HG03159 (cell line): Measurements from ENCODE around the gene SUSD1.
"Not testable (repeated sequence)": the region's sequence is repeated elsewhere in the genome, so short reads cannot be mapped to it uniquely, and the experiment has no call there.

Source experiments
- ATAC-seq: cut with Tn5 transposase; IDR thresholded peaks from one replicate; pipeline ENCODE4 v1.9.1; 2021; ENCODE audit warnings: mild to moderate bottlenecking, moderate library complexity; ENCODE audit not compliant: unreplicated experiment

The SUSD1 gene

DNA sequence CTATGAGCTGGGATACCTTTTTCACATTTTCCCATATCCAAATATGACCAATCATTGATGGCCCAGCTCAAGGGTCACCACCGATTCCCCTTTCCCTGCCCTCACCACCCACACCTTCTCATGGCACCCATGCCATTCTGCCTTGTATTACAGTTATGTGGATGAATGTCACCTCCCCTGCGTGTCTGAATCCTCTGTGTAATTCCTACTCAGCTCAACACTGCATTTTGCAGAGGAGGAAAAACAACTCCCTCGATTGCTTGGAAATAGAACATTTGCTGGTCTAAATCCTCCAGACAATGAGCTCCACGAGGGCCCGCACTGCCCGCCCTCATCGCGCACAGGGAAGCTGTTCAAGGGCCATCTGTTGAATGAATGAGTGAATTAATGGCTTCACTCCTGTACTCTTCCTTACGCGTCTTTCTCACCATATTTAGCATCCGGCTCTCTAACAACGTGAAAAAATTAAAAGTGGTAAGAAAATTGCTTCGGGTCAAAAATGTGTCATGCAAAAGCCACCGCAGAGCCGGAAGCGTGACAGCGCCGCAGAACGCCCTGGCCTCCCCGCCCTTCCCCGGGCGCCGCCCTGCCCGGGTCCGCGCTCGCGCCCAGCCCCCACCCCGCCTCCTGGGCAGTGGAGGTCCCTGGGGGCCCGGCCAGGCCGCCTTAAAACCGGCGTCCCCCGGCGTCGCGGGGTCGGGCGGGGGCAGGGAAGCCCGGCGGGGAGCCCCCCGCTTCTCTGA is 704 bp downstream of the SUSD1 start:
- ATAC-seq = peak; percentile 92

DNA sequence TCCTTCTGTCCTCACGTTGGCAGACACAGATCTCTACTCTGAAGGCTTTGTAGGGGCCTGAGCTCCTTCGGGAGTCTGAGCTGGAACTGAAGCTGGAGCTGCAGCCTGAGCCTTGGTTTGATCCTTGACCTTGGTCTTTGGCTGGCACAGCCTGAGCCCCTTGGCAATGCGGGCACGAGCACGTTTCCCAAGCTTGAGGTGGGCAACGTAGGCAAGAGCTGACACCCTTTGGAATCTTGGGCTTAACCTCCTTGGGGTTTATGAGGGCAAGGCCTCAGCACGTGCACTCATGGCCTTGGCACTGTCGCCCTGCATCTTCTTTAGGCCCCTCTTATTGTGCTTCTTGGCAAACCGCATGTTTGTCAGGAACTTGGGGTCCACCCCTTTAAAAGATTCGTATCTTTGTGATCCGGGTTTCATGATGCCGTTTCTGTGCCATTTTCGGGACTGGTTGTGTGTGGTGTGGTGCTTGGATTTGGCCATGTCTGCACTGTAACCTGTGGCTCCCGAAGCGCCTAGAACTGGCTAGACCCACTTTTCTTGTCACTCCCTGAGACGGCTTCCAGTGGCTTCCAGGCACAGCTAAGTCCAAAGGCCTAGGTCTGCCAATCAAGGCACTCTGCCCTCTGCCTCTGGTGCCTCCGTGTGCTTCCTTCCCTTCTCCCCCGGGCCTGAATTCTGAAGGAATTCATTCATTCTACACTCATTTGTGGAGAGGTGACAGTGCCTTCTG is 1.4 kb downstream of the SUSD1 start:
- no peak for ATAC-seq

DNA sequence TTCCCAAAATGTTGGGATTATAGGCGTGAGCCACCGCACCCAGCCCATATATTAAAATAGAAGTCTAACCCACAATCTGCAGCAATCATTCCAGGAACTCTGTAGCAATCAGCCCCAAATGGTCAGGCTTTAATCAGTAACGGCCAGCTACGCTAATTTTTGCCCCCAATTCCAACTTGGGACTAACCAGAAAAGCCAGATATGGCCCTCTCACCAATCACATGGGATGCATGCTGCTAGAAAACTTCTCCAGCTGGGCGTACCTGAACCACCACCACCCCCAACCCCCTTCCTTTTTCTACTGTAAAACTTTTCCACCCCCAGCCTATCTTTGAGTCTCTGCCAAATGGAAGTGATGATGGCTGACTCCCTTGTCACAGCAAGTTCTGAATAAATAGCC is 4.1 kb downstream of the SUSD1 start:
- no peak for ATAC-seq

DNA sequence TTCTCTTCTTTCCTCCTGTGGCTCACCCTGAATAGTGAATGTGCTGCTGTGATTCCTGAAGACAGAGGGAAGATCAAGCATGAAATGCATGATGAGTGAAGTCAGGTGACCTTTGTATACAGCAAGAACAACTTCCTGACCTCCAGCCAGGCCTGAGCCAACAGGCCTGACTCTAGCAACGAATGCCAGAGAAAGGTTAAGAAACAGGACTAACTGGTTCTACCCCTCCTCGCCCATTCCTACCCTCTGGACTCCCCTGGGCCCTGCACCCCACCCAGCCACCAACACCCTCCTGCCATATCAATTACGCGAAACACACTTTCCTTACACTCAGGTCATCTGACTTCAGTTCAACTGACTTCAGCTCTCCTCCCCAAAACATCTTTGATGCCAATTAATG is 4.9 kb downstream of the SUSD1 start:
- ATAC-seq = no peak

DNA sequence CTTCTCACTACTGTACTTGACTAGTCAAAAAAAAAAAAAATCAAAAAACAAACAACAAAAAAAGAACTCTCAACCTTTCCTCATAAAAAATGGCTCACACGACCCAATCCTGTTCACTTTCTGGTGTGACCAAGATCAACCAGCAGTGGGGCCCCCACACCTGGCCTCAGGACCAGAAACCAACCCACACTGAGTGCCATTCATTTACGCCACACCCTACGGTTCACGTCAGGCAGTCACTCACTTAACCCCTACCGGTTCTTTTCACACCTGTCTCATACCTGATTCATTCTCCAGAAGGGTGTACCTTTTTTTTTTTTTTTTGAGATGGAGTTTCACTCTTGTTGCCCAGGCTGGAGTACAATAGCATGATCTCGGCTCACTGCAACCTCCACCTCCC is 5.7 kb downstream of the SUSD1 start:
- no peak for ATAC-seq

DNA sequence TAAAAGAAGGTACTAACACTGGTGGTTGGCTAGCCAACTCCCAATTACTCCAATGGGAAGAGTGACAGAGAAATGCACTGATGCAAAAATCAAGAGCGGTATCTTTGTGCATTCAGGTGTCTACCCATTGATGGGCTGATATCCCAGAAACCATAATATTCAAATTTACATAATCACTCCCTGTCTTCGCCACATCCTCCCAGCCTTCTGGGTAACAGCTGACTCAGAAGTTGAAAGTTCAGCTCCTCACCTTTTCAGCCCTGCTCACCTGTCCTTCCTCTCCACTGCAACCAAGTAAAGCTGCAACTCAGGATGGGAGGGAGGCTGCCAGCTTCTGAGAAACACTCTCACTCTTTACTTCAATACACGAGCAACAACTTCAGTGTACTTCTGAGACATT is 6.9 kb downstream of the SUSD1 start:
- ATAC-seq = no peak

DNA sequence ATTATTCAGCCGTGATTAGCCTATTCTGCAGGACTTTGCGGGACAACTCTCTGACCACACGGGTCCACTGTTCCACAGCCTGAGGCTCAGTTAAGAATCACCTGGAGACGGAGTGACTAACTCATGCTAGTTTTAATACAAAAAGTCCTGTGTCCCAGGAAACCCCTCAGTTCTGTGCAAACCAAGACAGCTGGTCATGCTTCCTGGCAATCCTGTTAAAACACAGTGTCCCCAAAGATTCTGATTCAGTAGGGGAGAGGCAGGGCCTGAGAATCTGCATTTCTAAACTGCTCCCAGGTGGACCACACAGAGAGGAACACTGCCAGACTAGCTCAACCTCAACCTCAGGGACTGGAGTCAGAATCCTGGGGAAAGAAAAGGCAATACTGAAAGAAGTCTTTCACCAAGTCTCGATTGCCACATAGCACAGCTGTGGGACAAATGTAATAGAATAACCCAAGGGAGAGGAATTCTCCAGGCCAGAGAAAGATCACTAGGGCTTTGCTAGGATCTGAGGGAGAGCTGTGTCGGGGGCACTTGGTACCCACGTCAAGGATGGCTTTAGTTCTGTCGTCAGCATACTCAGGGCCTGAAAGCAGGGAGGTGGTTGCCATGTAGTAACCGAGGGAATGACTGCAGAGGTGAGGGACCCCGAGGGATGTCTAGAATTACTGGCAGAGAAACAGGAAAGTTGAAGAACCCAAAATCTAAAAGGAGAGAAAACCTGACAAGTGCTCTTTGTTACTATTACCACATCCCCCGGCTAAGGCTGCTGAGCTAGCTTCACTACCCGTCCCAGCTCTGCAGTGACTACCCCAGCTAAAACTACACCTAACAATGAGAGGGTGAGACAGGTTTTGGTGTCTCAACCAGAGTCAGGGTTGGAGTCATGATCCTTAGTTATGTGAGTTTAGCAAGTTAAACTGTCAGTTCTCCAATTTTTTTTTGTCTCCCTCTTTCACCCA is 8.6 kb downstream of the SUSD1 start:
- ATAC-seq = no peak

DNA sequence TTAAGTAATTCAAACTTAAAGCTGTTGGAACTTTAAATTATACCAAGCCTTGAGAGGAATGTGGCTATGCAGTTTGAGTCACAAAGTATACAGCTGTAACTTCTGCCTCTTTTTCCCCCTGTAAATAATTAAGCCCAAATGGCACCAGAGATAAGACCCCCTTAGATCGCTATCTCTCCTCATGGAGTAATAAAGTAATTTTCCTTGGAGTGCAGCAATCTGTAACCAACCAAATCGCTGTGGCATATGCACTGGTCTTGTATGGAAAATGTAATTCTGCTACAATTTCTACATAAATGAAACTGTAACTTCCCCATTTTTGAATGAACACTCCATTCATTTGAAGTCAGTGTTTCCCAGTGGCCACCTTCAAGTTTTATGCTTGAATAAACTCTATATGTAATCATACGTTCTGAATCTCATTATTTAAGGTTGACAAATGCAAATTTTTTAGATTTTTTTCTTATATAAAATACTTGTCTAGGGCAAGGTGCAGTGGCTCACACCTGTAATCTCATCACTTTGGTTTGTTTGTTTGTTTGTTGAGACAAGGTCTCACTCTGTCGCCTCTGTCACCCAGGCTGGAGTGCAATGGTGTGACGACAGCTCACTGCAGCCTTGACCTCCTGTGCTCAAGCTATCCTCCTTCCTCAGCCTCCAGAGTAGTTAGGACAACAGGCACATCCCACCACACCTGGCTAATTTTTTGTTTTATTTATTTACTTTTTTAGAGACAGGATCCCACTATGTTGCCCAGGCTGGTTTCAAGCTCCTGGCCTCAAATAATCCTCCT is 12.3 kb downstream of the SUSD1 start:
- ATAC-seq = peak; percentile 54

DNA sequence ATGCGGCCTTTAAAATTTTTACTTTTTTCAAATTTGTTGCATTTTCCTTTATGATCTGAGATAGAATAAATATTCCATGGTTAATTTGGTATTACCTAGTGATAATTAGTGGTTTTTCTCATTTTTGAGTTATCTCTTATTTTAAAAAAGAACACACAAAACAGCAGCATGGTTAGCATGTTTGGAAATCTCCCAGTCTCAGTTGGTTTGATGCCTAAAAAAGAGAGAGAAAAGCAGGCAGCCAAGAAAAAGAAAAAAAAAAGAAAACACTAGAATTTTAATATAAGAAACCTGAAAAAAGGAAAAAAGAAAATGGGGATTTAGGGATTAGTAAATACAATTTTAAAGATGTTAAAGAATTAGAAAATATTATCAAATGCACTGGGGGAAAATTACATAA is 15.3 kb downstream of the SUSD1 start:
- ATAC-seq = no peak

DNA sequence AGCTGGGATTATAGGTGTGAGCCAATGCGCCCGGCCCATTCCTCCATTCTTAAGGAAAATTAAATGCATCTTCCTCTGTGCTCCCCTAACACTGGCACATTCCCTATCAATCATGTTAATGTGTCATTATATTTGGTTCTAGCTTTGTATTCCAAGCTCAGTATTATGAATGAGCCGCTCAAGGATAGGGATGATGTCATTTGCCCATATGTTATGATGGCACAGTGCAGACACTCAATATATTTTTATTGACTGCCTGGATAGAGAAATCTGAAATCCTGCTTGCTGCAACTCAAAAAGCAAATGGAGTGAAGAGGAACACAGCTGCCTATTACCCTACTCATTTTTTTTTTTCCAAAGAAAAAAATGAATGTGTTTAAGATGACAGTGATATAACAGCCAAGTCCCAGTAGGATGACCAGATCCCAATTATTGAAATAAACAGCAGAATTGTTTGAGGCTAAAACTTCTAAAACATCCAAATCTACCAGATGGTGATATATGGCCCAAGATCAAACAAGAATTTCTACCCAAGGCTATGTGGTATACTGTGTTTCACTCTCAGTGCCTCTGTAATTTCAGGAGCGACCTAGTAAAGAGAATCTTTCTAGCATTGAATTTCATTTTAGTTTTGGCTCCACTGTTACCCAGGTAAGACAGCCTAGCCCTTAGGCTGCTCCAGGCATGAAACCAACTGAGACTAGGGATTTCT is 16.3 kb downstream of the SUSD1 start:
- no peak for ATAC-seq

DNA sequence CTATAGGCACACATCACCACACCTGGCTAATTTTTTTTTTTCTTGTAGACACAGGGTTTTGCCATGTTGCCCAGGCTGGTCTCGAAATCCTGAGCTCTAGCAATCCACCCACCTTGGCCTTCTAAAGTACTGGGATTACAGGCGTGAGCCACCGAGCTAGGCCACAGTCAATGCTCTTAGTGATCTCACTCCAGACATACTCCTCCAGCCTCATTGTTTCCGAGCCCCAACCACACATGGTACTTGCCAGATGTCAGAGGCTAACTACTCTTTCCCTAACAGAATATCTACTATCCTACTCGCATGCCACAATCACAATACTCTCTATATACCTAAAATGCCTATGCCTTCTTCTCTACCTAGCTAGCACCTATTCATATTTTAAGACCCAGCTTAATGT is 17.1 kb downstream of the SUSD1 start:
- no peak for ATAC-seq

DNA sequence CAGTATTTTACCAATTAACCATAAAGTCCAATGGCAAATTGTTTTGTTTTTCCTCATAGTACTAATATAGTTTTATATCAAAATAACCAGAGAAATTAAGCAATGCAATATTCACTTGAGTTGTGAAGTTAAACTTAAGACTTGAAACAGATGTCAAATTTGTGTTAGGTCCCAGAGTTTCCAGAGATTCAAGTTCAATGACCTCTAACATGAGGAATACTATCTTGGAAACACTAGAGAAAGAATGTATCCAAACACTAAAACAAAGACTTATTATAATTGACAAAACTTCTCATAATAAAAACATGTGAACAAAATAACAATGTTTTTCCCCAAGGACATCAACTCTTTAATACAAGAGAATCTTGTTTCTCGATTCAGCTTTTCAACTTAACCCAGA is 18.0 kb downstream of the SUSD1 start:
- no peak for ATAC-seq

DNA sequence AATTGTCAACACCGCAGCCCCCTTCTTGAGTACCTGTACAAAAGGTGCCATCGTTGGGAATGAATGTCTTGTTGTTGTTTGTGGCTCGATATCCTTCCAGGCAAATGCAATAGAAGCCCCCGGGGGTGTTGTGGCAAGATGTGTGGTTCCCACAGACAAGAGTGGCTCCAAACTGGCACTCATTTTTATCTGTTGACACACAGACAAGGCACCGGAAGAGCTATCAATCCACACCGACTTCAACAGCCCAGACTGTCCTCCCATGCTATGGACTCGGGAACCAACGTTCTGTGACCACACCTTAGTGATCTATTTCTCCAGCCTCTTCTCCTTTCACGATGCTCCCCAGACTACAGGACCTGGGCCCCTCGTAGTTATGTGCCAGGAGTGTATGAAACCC is 25.9 kb downstream of the SUSD1 start:
- ATAC-seq = no peak

DNA sequence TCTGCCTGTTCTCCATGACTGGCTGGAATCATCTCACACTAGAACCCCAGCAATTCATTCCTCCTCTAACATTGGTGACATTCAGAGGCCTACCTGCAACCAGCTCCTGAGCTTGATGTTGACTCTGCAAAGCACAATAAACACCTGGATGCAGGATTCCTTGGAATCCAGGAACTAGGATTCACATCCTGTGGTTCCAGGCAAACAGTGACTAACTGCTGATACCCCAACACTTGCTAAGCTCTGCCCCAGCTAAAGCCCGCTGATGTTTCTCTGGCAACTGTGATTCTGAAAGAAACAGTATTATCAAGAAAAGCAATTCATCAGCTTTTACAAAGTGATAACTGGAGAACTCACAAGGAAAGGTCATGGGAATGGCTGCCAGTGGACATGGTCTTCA is 29.2 kb downstream of the SUSD1 start:
- ATAC-seq = no peak

DNA sequence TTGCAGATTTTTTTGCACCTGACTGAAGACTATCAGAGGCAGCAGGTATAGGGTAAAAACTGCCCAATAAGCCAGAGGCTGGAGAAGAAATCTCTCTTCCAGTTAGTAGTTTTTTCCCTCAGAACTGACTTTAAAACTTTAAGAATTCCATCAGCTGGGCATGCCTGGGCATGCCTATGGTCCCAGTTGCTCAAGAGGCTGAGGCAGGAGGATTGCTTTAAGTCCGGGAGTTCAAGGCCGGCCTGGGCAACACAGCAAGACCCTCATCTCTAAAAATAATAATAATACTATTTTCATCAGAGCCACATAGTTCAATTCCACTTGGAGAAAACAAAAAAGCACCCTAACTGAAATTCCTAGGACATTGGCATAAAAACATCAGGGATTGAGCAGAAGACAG is 30.3 kb downstream of the SUSD1 start:
- ATAC-seq = no peak

DNA sequence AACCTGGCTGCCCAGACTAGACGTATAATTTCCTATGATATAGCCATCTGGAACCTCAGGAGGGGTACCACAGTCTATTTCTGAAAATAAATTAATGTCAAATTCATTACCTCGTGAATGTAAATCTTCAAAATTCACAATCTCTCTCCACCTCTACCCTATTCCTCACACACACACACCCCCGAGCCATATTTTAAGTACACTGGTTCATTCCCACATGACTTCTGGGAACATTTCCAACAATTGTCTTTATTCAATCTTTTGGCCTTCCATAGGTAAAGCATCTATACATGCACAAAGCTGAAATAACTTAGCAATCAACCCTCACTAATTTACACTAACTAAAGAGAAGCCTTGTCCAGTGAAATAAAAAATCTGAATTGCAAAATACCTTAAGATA is 32.7 kb downstream of the SUSD1 start:
- no peak for ATAC-seq

DNA sequence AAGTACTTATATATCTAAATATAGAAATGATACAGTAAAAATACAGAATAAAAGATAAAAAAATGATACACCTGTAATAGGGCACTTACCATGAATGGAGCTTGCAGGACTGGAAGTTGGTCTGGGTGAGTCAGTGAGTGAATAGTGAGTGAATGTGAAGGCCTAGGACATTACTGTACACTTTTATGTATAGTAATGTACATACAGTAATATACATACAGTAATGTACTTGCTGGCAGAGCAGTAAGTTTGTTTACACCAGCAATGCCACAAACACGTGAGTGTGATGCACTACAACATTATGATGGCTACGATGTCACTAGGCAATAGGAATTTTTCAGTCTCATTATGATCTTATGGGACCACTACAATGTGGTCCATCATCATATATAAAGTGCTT is 34.2 kb downstream of the SUSD1 start:
- ATAC-seq = no peak

DNA sequence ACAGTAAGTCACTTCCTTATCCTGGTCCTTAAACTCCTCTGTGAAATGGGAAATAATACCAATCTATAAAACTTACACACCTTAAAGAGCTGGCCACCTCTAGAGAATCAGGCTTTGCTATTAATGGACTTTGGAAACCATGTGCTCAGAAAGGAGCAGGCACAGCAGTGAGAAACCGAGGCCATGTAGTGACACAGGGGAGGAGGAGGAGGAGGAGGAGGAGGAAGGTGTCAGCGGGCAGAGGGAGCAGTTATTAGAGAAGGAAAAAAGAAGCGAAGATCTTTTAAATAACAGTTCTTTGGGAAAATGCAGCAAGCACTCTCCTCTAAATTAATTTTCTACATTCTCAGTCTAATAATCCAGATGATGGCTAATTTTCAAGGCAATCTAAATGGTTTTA is 38.0 kb downstream of the SUSD1 start:
- ATAC-seq = no peak

DNA sequence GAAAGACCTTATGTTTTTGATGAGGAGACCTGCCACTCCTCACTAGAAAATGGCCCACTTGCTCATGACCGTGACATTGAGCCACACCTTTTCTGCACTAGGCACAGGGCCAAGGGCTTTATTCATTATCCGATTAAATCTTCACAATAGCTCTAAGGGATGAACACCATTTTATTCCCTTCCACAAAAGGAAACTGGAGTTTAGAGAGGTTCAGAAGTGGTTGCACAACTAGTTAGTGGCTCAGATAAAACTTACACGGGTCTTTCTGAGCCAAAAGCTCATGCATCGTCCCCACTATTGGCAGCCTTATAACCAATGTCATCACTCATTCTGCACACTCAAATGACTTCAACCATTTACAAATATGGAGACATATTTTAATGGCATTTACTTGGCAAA is 39.4 kb downstream of the SUSD1 start:
- ATAC-seq = no peak

DNA sequence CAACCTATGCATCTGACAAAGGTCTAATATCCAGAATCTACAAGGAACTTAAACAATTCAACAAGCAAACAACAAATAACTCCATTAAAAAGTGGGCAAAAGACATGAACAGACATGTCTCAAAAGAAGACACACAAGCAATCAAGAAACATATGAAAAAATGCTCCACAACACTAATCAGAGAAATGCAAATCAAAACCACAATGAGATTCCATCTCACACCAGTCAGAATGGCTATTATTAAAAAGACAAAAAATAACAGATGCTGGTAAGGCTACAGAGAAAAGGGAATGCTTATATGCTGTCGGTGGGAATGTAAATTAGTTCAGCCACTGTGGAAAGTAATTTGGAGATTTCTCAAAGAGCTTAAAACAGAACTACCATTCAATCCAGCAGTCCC is 41.3 kb downstream of the SUSD1 start:
- ATAC-seq = not testable (repeated sequence)
